AG10803 (cell line): ENCODE measurements around the gene FBN2.

ENCODE experiments used
- DNase-seq: peaks from one replicate; pipeline ENCODE4 v3.0.0; 2010; ENCODE audit warnings: low read depth
- H3K4me3 ChIP-seq: 2 replicates; pipeline ENCODE4 v1.5.1; 2011; ENCODE audit warnings: mild to moderate bottlenecking, low read length, control low read depth
- TF ChIP-seq, protein P1 (sequence below): conservative IDR thresholded peaks from 2 replicates; pipeline ENCODE4 v1.5.1; 2011; ENCODE audit warnings: mild to moderate bottlenecking, low read length, control low read depth, inconsistent platforms

FBN2 gene

DNA sequence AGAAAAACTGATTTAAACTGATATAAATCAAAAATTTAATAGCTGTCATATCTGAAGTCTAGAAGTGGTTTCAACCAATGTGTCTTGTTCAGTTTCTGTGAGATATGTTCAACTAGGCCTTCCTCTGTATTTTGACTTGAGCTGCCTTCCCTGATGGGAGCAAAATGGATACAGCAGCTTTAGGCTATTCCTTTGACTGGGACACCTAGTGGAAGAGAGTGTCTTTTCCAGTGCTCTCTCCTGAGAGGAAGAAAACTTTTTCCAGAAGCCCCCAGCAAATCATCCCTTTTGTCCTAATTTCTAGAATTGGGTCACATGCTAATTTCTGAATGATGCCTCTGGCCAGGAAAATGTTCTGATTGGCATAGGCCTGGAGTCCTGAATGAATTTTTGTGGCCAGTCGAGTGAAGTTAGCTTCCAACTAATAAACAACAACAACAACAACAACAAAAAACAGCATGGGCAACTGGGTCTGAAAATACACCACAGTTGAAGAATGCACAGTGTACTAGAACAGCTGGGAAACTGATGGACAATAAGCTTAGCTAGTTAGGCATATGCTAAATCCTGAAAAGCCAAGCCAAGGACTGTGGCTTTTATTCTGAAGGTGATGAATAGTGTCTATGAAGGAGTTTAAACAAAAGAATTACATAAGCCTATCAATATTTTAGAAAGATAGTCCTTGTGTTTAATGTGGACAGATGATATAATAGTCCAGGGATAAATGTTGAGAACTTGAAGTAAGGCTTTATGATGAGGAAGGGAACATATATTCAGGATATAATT lies 125.7 kb downstream of the FBN2 start:
- DNase-seq: no peak
- H3K4me3 ChIP-seq: no peak overlapping the region
- TF ChIP-seq, protein P1, sequence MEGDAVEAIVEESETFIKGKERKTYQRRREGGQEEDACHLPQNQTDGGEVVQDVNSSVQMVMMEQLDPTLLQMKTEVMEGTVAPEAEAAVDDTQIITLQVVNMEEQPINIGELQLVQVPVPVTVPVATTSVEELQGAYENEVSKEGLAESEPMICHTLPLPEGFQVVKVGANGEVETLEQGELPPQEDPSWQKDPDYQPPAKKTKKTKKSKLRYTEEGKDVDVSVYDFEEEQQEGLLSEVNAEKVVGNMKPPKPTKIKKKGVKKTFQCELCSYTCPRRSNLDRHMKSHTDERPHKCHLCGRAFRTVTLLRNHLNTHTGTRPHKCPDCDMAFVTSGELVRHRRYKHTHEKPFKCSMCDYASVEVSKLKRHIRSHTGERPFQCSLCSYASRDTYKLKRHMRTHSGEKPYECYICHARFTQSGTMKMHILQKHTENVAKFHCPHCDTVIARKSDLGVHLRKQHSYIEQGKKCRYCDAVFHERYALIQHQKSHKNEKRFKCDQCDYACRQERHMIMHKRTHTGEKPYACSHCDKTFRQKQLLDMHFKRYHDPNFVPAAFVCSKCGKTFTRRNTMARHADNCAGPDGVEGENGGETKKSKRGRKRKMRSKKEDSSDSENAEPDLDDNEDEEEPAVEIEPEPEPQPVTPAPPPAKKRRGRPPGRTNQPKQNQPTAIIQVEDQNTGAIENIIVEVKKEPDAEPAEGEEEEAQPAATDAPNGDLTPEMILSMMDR: no peak

DNA sequence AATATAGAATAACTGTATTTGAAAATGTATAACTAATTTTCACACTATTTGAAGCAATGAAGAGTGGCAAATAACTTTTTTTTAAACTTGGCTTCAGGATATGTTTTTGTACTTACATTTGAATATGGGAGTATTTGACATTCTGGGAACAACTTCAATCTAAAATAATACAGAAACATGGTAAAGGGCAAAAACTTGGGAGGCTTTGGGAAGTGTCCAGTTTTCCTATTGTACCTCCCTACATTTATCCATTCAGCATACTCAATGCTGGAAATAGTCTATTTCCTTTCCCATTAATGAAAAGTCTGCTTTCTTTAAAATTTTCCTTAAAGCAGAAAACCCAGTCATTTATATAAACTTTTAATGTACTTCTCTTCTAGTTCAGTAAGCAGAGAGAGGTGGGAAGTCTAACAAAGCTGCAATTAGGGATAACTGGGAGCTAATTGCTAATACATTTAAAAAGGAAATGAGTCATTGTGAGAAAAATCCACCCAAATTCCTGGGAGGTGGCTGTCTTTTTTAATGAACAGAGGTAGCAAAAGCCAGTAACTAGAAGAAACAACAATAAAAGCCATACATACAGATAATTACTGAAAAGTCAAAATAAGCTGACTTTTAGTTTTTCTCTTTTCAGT lies 128.8 kb downstream of the FBN2 start:
- TF ChIP-seq, protein P1: no peak
- H3K4me3 ChIP-seq: no peak overlapping the region
- DNase-seq: no peak

DNA sequence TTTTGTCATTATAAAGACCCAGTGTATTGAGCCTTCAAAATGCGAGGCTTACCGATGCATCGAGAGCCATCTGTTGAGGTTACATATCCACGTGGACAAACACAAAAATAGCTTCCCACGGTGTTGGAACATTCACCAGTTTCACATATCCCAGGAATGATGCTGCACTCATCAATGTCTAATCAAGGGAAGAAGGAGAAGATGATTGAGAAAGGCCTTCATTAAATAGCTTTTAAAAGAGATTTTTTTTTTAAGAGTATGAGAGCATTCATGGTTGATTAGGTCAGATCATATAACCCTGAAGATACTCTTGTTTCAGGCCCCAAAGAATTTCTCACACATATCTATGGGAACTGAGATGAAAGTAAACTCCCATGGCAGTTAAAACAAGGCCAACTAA lies 129.4 kb downstream of the FBN2 start:
- DNase-seq: no peak
- no peak overlapping the region for H3K4me3 ChIP-seq
- TF ChIP-seq, protein P1: no peak

DNA sequence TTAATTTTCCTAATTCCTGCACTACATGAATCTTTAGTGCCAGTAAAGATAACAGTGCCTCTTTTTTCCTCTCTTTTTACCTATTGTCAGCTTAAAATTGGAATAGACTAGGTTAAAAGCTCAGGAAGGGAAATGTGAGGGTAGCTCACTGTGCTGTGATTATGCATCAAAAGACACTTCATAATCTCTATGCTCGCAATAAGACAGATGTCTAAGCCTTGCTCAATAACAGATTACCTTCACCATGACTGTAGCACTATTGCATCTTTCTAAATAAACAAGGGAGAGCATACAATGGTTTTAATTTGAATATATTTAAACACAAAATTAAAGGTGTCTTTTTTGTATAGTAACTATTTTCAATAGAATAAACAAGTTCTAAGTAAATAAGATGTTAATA lies 130.1 kb downstream of the FBN2 start:
- H3K4me3 ChIP-seq: no peak overlapping the region
- TF ChIP-seq, protein P1: no peak
- no peak for DNase-seq

DNA sequence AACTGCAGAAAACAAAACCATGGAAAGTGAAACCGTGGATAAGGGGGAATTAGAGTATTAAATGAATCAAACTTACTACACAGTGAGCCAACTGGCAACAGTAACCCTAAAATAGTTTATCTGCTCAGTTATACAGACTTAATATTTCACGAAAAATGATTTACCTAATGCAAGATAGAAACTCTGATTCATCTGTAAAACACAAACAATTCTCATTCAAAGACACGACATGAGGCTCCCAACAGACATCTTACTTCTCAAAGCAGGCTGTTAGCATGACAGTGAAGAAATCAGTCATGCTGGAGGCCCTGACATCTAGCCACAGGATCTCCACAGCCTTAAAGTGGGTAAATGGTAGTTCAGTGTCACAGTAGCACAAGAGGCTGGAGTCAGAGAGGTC lies 131.2 kb downstream of the FBN2 start:
- no peak for DNase-seq
- no peak overlapping the region for H3K4me3 ChIP-seq
- TF ChIP-seq, protein P1: no peak

DNA sequence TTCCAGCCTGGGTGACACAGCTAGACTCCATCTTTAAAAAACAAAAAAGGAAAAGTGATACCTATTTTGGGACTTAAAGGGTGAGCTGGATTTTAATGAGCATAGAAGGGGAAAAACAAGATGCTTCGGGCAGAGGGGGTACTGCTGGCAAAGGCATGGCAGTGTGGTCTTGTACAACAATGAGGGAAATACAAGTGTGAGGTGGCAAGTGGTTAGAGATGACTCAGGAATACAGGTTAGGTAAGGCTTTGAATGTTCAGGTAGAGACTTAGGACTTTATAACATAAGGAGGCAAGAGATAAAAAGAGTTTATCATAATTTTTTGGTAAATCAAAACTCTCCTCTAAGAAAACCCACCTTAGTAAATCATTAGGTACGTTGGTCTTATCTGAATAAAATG lies 132.9 kb downstream of the FBN2 start:
- TF ChIP-seq, protein P1: no peak
- no peak for DNase-seq
- H3K4me3 ChIP-seq: no peak overlapping the region

DNA sequence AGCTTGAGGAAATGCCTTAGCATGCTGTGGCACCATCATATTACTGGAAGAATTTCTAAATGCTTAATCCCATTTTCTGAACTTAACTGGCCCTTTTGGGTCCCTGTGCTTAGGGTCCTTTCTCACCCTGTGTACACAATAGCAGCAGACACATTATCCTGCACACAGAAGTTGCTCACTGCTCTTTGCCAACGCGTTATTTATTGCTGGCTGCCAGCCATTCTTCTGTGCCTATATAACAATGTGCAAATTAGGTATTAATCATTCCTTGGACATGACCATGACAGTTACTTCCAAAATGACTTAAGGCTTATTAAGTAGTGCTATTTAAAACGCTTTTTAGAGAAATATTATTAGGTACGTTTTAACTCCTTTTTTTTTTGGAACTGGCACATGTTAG lies 134.7 kb downstream of the FBN2 start:
- no peak overlapping the region for H3K4me3 ChIP-seq
- no peak for DNase-seq
- TF ChIP-seq, protein P1: no peak
